ENCODE data around the gene ABCB4.
A peak's percentile ranks its signal among the peaks of the same experiment; 100 is the strongest.

DNA sequence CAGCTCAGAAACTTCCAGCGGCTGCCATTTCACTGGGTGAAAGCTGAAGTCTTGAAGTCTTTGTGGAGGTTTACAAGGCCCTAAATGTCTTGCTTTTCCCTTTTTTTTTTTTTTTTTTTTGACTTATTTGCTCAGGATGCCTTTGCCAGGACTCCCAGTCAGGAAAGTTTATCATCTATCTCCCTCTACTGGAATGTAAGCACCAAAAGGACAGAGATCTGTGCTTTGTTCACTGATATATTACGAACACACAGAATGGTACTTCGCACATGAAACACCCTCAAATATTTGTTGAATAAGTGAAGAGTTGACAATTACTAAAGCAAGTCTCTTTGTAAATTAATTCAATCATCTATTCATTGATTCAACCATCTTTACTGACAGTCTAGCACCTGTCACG, 23.2 kb downstream of the ABCB4 start:
- peak; percentile 35 for TF ChIP-seq CTCF (IDR thresholded peaks at IDR 0.05)
- no peak for TF ChIP-seq ZFX (IDR thresholded peaks at IDR 0.05; ENCODE audit: borderline replicate concordance)

Data from 22Rv1 (cell line).